ENCODE data around the gene TNFRSF4. TPM values are rescaled to one million over a fixed set of nuclear protein-coding genes. Genes with fewer than 3 reads are reported as not detected.

The TNFRSF4 gene
- total and polyA plus RNA-seq, 2 donors (not counting 1 experiment from before 2014, with no cell fraction given) = 0.63 to 1.8 TPM

GRCh38 chr1:1215080-1215676, 1.2 kb upstream of the TNFRSF4 start:
- peaks cover 0 to 25% of the 10 kb centered on the region in 2 experiments for H3K36me3 ChIP-seq (replicated peaks in 1 of 2; ENCODE audit: control extremely low read depth in 1 of 2, control insufficient read depth in 1 of 2, extremely low read depth in 1 of 2, insufficient read depth in 2 of 2, low read length in 1 of 2)
- POLR2A ChIA-PET = interaction anchor here (0.6 kb wide), 1 partner anchor 89 kb away, joined by 3 read pairs; no protein-coding TSS in a partner anchor
- DNase-seq (no peak), ATAC-seq (ENCODE audit: low read depth) (peak; percentile 26)
- H3K27ac ChIP-seq (ENCODE audit: low read length in 2 of 2) = peak overlapping the region in 1 of 2 donors; percentile 10
- 88% methylated on average over 4 of the region's 11 CpGs for WGBS (ENCODE audit: insufficient coverage)
- Mint-ChIP-seq H3K27me3 (no peaks in the 10 kb centered on the region), H3K4me3 (no peak overlapping the region), H3K27ac (peak overlapping the region; percentile 37), H3K4me1 (peaks cover 25% of the 10 kb centered on the region), H3K9me3 (ENCODE audit: insufficient read depth) (no peaks in the 10 kb centered on the region)
- TF ChIP-seq, protein P1, sequence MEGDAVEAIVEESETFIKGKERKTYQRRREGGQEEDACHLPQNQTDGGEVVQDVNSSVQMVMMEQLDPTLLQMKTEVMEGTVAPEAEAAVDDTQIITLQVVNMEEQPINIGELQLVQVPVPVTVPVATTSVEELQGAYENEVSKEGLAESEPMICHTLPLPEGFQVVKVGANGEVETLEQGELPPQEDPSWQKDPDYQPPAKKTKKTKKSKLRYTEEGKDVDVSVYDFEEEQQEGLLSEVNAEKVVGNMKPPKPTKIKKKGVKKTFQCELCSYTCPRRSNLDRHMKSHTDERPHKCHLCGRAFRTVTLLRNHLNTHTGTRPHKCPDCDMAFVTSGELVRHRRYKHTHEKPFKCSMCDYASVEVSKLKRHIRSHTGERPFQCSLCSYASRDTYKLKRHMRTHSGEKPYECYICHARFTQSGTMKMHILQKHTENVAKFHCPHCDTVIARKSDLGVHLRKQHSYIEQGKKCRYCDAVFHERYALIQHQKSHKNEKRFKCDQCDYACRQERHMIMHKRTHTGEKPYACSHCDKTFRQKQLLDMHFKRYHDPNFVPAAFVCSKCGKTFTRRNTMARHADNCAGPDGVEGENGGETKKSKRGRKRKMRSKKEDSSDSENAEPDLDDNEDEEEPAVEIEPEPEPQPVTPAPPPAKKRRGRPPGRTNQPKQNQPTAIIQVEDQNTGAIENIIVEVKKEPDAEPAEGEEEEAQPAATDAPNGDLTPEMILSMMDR (IDR thresholded peaks at IDR 0.05) = no peak
- no peak for TF ChIP-seq EZH2 (IDR thresholded peaks at IDR 0.05; ENCODE audit: borderline replicate concordance, insufficient read depth, low read depth, low read length, poor library complexity, severe bottlenecking)
- no peak overlapping the region for H3K9ac ChIP-seq (ENCODE audit: low read length)
- H3K27me3 ChIP-seq (replicated peaks in 1 of 4; ENCODE audit: control extremely low read depth in 1 of 4, control insufficient read depth in 3 of 4, insufficient read depth in 4 of 4, low read length in 3 of 4) = peaks cover 0 to 15% (median 5%) of the 10 kb centered on the region in 4 experiments
- H3K9me3 ChIP-seq (ENCODE audit: control extremely low read depth in 1 of 3, control insufficient read depth in 2 of 3, insufficient read depth in 1 of 3, low read length in 2 of 3) = peaks cover 0 to 11% (median 0%) of the 10 kb centered on the region in 3 donors
- H3K4me3 ChIP-seq (ENCODE audit: control extremely low read depth in 1 of 5, extremely low read depth in 1 of 5, insufficient read depth in 1 of 5, low read depth in 2 of 5, low read length in 4 of 5) = no peak overlapping the region
- H3K4me2 ChIP-seq (replicated peaks; ENCODE audit: low read depth, low read length, poor library complexity, severe bottlenecking) = peak overlapping the region; percentile 77
- peaks cover 3% of the 10 kb centered on the region for H3K79me2 ChIP-seq (ENCODE audit: control insufficient read depth, insufficient read depth, low read length)
- CTCF ChIA-PET = interaction anchor here (0.9 to 1.9 kb wide), 3 partner anchors 12 to 93 kb away, joined by 3 to 11 read pairs (median 3); no protein-coding TSS in a partner anchor
- H3K4me1 ChIP-seq (ENCODE audit: control insufficient read depth in 2 of 2, insufficient read depth in 2 of 2, low read length in 2 of 2) = peaks cover 36 to 41% of the 10 kb centered on the region in 2 donors
- H2AFZ ChIP-seq (ENCODE audit: insufficient read depth, low read depth, low read length, poor library complexity, severe bottlenecking) = no peak overlapping the region
- H4K20me1 ChIP-seq (ENCODE audit: control insufficient read depth, insufficient read depth, low read length, poor library complexity, severe bottlenecking) = peaks cover 32% of the 10 kb centered on the region
- intact Hi-C loops (cut with micrococcal nuclease) = no loop called here

DNA sequence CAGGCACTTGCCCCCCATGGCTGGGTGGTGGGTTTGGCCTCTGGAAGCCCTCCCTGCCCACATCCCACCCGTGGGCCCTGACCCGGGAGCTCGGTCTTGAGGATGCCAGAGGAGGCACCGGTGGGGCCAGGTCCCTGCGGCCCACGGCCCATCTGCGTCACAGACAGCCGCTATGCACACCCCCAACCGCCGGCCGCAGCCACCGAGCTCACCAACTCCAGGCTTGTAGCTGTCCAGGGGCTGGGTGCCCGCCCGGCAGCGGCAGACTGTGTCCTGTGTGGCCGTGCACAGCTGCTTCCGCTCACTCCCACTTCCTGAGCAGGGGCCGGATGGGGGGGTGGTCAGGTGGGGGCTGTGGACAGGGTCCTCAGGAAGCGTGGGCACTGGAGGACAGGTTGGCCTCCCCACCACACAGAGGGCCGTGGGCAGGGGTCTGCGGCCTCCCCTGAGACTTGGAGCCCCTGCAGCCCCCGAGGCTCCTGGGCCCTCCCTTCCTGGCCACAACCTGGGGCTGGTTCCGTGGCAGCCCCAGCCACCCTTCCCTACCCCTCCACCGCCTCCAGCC, 1.1 kb downstream of the TNFRSF4 start:
- H3K9ac ChIP-seq (ENCODE audit: low read length) = peak overlapping the region; percentile 32
- Mint-ChIP-seq H3K9me3 (ENCODE audit: insufficient read depth) (no peaks in the 10 kb centered on the region), H3K27ac (no peak overlapping the region), H3K27me3 (peaks cover 8% of the 10 kb centered on the region), H3K4me3 (peak overlapping the region; percentile 32), H3K4me1 (peaks cover 39% of the 10 kb centered on the region)
- intact Hi-C loops (cut with micrococcal nuclease) = no loop called here
- H3K27me3 ChIP-seq (replicated peaks in 1 of 4; ENCODE audit: control extremely low read depth in 1 of 4, control insufficient read depth in 3 of 4, insufficient read depth in 4 of 4, low read length in 3 of 4) = peaks cover 0 to 30% (median 10%) of the 10 kb centered on the region in 4 experiments
- ATAC-seq (ENCODE audit: low read depth) (no peak), DNase-seq (peak; percentile 60)
- TF ChIP-seq, protein P1 (IDR thresholded peaks at IDR 0.05) = no peak
- TF ChIP-seq EZH2 (IDR thresholded peaks at IDR 0.05; ENCODE audit: borderline replicate concordance, insufficient read depth, low read depth, low read length, poor library complexity, severe bottlenecking) = no peak
- H2AFZ ChIP-seq (ENCODE audit: insufficient read depth, low read depth, low read length, poor library complexity, severe bottlenecking) = no peak overlapping the region
- H4K20me1 ChIP-seq (ENCODE audit: control insufficient read depth, insufficient read depth, low read length, poor library complexity, severe bottlenecking) = peaks cover 13% of the 10 kb centered on the region
- H3K4me2 ChIP-seq (replicated peaks; ENCODE audit: low read depth, low read length, poor library complexity, severe bottlenecking) = peak overlapping the region; percentile 77
- no peak overlapping the region for H3K27ac ChIP-seq (ENCODE audit: low read length in 2 of 2)
- CTCF ChIA-PET = interaction anchor here (1.1 to 1.2 kb wide), 2 partner anchors 38 to 90 kb away, joined by 3 read pairs; no protein-coding TSS in a partner anchor
- POLR2A ChIA-PET = interaction anchor here (0.6 kb wide), 2 partner anchors 48 to 75 kb away, joined by 3 read pairs; no protein-coding TSS in a partner anchor
- H3K4me3 ChIP-seq (ENCODE audit: control extremely low read depth in 1 of 5, extremely low read depth in 1 of 5, insufficient read depth in 1 of 5, low read depth in 2 of 5, low read length in 4 of 5) = peak overlapping the region in 3 of 5 experiments; percentile 5 to 41 (median 8)
- H3K36me3 ChIP-seq (replicated peaks in 1 of 2; ENCODE audit: control extremely low read depth in 1 of 2, control insufficient read depth in 1 of 2, extremely low read depth in 1 of 2, insufficient read depth in 2 of 2, low read length in 1 of 2) = peaks cover 0 to 10% of the 10 kb centered on the region in 2 experiments
- peaks cover 0 to 14% (median 0%) of the 10 kb centered on the region in 3 donors for H3K9me3 ChIP-seq (ENCODE audit: control extremely low read depth in 1 of 3, control insufficient read depth in 2 of 3, insufficient read depth in 1 of 3, low read length in 2 of 3)
- no peaks in the 10 kb centered on the region for H3K79me2 ChIP-seq (ENCODE audit: control insufficient read depth, insufficient read depth, low read length)
- H3K4me1 ChIP-seq (ENCODE audit: control insufficient read depth in 2 of 2, insufficient read depth in 2 of 2, low read length in 2 of 2) = peaks cover 51 to 62% of the 10 kb centered on the region in 2 donors
- WGBS (ENCODE audit: insufficient coverage) = 1% methylated on average over 22 of the region's 24 CpGs
